HepG2 (cell line): ENCODE results near the gene JOSD2. TPM values are rescaled to one million over a fixed set of nuclear protein-coding genes. Genes with fewer than 3 reads are reported as not detected.

Source experiments
- ASH2L ChIP-seq: fragments of 300-600, 200-600 bp; sonication (generic); IDR thresholded peaks from 2 replicates; pipeline ENCODE4 v1.7.0; 2017; ENCODE audit warnings: low read depth, mild to moderate bottlenecking, moderate library complexity, mixed read lengths, low read length; ENCODE audit not compliant: insufficient read length
- ERF ChIP-seq: IDR thresholded peaks from 2 replicates; pipeline ENCODE4 v1.6.1; 2018; ENCODE audit warnings: missing biosample characterization, missing genetic modification reagents
- FOXO1 ChIP-seq: sonication (generic); formaldehyde crosslinking; IDR thresholded peaks from 2 replicates; pipeline ENCODE4 v1.4.0; 2020; ENCODE audit warnings: missing genetic modification reagents
- GABPB1 ChIP-seq: IDR thresholded peaks from 2 replicates; pipeline ENCODE4 v1.6.1; 2016; ENCODE audit warnings: mild to moderate bottlenecking, missing genetic modification reagents, moderate library complexity, missing compliant biosample characterization
- IKZF1 ChIP-seq: fragments of 450-650 bp; IDR thresholded peaks from 2 replicates; pipeline ENCODE4 v1.7.1; 2016
- MED8 ChIP-seq: sonication (generic); formaldehyde crosslinking; IDR thresholded peaks from 2 replicates; pipeline ENCODE4 v1.8.1; 2023; ENCODE audit warnings: mild to moderate bottlenecking, missing genetic modification reagents; ENCODE audit not compliant: insufficient replicate concordance
- MXI1 ChIP-seq: IDR thresholded peaks from 3 replicates; pipeline ENCODE4 v1.6.1; 2012; ENCODE audit warnings: low read depth, low read length, inconsistent platforms, borderline replicate concordance
- POLR2G ChIP-seq: fragments of 200-400 bp; formaldehyde crosslinking; IDR thresholded peaks from 2 replicates; pipeline ENCODE4 v1.6.1; 2018; ENCODE audit warnings: mild to moderate bottlenecking, low read depth, low read length, moderate library complexity
- RXRB ChIP-seq: IDR thresholded peaks from 2 replicates; pipeline ENCODE4 v1.6.1; 2016; ENCODE audit warnings: borderline replicate concordance, missing genetic modification reagents, missing compliant biosample characterization
- SALL1 ChIP-seq: sonication (generic); formaldehyde crosslinking; IDR thresholded peaks from 2 replicates; pipeline ENCODE4 v1.8.0; 2022; ENCODE audit warnings: mild to moderate bottlenecking, missing genetic modification reagents
- SMC3 ChIP-seq: IDR thresholded peaks from 2 replicates; pipeline ENCODE4 v1.6.1; 2011; ENCODE audit warnings: low read length, improper control_type of control experiment
- ZBTB3 ChIP-seq: sonication (generic); formaldehyde crosslinking; IDR thresholded peaks from 2 replicates; pipeline ENCODE4 v1.4.0; 2020; ENCODE audit warnings: low read depth, mild to moderate bottlenecking, moderate library complexity, missing genetic modification reagents, borderline replicate concordance
- ZBTB7B ChIP-seq: sonication (generic); formaldehyde crosslinking; IDR thresholded peaks from 2 replicates; pipeline ENCODE4 v1.4.0; 2020; ENCODE audit warnings: missing genetic modification reagents
- ZFP36L1 ChIP-seq: sonication (generic); formaldehyde crosslinking; IDR thresholded peaks from 2 replicates; pipeline ENCODE4 v1.8.0; 2022; ENCODE audit warnings: mild to moderate bottlenecking, missing genetic modification reagents, moderate library complexity
- ZNF143 ChIP-seq: sonication (generic); formaldehyde crosslinking; IDR thresholded peaks from 2 replicates; pipeline ENCODE4 v1.4.0; 2020; ENCODE audit warnings: missing genetic modification reagents
- ZNF570 ChIP-seq: sonication (generic); formaldehyde crosslinking; IDR thresholded peaks from 2 replicates; pipeline ENCODE4 v1.4.0; 2020; ENCODE audit warnings: mild to moderate bottlenecking, missing genetic modification reagents, borderline replicate concordance
- polyA plus RNA-seq, 8 experiments: library from polyadenylated mRNA; depleted of rRNA in 3 of 8; stranded (reverse) in 7 of 8; unstranded in 1 of 8; fragments of >200 nt; fragmentation: Illumina TruSeq in 4 of 8; extraction: Trizol in 4 of 8; gene quantifications; 2 replicates each; pipeline versions ENCODE4 v1.2.1 to v1.2.3, GENCODE V29; 2011 to 2016; ENCODE audit warnings: low read depth in 4 of 8, missing spikeins in 1 of 8, mixed read lengths in 1 of 8; ENCODE audit not compliant: insufficient read depth in 1 of 8
- total RNA-seq, 5 experiments: library from RNA; depleted of rRNA; stranded (reverse); fragments of >200 nt; fragmentation: Illumina TruSeq; extraction: Trizol; gene quantifications; 2 replicates each; pipeline ENCODE4 v1.2.3, GENCODE V29; 2016; ENCODE audit warnings: low read depth in 1 of 5
- TF ChIP-seq, protein P1 (sequence below): sonication (generic); formaldehyde crosslinking; IDR thresholded peaks from 2 replicates; pipeline ENCODE4 v1.4.0; 2020; ENCODE audit warnings: missing genetic modification reagents
- TF ChIP-seq, protein P2 (sequence below): IDR thresholded peaks from 2 replicates; pipeline ENCODE4 v1.6.1; 2016; ENCODE audit warnings: missing compliant biosample characterization, missing genetic modification reagents, borderline replicate concordance
- TF ChIP-seq, protein P3 (sequence below): sonication (generic); formaldehyde crosslinking; IDR thresholded peaks from 2 replicates; pipeline ENCODE4 v1.5.1; 2020; ENCODE audit warnings: mild to moderate bottlenecking, missing genetic modification reagents, moderate library complexity
- TF ChIP-seq, protein P4 (sequence below): sonication (generic); formaldehyde crosslinking; IDR thresholded peaks from 2 replicates; pipeline ENCODE4 v1.9.0; 2022; ENCODE audit warnings: missing genetic modification reagents, mild to moderate bottlenecking, borderline replicate concordance

JOSD2 gene
- total and polyA plus RNA-seq, 2 of the 13 experiments (the other 11 are each of a cell fraction or from before 2014, with no cell fraction given) = 2.0 to 4.1 TPM

DNA sequence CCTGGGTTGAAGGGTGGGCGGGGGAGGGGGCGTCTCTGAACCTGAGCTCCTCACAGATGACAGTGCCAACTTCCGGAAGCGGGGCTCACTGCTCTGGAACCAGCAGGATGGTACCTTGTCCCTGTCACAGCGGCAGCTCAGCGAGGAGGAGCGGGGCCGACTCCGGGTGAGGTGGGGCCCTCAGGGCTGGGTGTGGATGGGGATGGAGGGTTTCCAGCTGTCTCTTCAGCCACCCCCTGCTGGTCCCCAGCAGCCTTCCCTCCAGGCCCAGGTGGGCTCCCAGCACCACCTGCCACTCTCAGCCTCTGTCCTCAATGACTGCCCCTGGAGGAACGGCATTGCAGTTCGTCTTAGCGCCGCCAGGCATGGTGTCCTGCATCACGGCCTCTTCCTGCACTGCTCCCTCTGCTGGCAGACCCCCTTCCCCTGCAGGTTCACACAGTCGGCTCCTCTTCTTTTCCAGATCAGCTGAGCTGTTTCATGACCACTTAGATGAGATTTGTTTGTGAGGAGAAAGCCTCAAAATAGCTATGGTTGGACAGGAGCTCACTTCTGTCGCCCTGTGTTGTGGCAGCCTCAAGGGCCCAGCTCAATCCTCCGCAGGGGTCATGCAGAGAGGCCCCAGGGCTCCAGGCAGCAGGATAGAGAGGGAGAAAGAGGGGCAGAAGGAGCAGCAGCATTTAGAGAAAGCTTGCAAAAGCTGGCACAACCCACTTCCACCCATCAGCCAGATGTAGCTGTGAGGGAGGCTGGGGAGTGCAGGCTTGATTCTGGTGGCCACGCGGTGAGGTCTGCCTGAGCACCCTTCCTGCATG lies 31.9 kb downstream of the JOSD2 start (continued):
- TF ChIP-seq ZBTB7B (CRISPR knock-in tag) (0 out of 2 replicates have a peak, but pooled peaks have one; percentile 21), FOXO1 (CRISPR knock-in tag) (0 out of 2 replicates have a peak, but pooled peaks have one; percentile 20), ZFP36L1 (CRISPR knock-in tag) (no peak), SALL1 (peak; percentile 45; the same call in 1 of the 2 replicates), SMC3 (peak; percentile 91), ZNF143 (CRISPR knock-in tag) (no peak), ASH2L (no peak), MXI1 (0 out of 3 replicates have a peak, but pooled peaks have one; percentile 10), MED8 (CRISPR knock-in tag) (no peak), GABPB1 (peak; percentile 39; the same call in 1 of the 2 replicates), ZNF570 (CRISPR knock-in tag) (no peak), IKZF1 (no peak), POLR2G (no peak), RXRB (peak; percentile 31; the same call in 1 of the 2 replicates), ERF (CRISPR knock-in tag) (0 out of 2 replicates have a peak, but pooled peaks have one; percentile 54), ZBTB3 (no peak)
- TF ChIP-seq, protein P1, sequence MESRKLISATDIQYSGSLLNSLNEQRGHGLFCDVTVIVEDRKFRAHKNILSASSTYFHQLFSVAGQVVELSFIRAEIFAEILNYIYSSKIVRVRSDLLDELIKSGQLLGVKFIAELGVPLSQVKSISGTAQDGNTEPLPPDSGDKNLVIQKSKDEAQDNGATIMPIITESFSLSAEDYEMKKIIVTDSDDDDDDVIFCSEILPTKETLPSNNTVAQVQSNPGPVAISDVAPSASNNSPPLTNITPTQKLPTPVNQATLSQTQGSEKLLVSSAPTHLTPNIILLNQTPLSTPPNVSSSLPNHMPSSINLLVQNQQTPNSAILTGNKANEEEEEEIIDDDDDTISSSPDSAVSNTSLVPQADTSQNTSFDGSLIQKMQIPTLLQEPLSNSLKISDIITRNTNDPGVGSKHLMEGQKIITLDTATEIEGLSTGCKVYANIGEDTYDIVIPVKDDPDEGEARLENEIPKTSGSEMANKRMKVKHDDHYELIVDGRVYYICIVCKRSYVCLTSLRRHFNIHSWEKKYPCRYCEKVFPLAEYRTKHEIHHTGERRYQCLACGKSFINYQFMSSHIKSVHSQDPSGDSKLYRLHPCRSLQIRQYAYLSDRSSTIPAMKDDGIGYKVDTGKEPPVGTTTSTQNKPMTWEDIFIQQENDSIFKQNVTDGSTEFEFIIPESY = peak; percentile 65
- TF ChIP-seq, protein P2, sequence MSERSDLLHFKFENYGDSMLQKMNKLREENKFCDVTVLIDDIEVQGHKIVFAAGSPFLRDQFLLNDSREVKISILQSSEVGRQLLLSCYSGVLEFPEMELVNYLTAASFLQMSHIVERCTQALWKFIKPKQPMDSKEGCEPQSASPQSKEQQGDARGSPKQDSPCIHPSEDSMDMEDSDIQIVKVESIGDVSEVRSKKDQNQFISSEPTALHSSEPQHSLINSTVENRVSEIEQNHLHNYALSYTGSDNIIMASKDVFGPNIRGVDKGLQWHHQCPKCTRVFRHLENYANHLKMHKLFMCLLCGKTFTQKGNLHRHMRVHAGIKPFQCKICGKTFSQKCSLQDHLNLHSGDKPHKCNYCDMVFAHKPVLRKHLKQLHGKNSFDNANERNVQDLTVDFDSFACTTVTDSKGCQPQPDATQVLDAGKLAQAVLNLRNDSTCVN (CRISPR knock-in tag) = 0 out of 2 replicates have a peak, but pooled peaks have one; percentile 64
- TF ChIP-seq, protein P3, sequence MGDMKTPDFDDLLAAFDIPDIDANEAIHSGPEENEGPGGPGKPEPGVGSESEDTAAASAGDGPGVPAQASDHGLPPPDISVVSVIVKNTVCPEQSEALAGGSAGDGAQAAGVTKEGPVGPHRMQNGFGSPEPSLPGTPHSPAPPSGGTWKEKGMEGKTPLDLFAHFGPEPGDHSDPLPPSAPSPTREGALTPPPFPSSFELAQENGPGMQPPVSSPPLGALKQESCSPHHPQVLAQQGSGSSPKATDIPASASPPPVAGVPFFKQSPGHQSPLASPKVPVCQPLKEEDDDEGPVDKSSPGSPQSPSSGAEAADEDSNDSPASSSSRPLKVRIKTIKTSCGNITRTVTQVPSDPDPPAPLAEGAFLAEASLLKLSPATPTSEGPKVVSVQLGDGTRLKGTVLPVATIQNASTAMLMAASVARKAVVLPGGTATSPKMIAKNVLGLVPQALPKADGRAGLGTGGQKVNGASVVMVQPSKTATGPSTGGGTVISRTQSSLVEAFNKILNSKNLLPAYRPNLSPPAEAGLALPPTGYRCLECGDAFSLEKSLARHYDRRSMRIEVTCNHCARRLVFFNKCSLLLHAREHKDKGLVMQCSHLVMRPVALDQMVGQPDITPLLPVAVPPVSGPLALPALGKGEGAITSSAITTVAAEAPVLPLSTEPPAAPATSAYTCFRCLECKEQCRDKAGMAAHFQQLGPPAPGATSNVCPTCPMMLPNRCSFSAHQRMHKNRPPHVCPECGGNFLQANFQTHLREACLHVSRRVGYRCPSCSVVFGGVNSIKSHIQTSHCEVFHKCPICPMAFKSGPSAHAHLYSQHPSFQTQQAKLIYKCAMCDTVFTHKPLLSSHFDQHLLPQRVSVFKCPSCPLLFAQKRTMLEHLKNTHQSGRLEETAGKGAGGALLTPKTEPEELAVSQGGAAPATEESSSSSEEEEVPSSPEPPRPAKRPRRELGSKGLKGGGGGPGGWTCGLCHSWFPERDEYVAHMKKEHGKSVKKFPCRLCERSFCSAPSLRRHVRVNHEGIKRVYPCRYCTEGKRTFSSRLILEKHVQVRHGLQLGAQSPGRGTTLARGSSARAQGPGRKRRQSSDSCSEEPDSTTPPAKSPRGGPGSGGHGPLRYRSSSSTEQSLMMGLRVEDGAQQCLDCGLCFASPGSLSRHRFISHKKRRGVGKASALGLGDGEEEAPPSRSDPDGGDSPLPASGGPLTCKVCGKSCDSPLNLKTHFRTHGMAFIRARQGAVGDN (CRISPR knock-in tag) = peak; percentile 38; the same call in 1 of the 2 replicates
- TF ChIP-seq, protein P4, sequence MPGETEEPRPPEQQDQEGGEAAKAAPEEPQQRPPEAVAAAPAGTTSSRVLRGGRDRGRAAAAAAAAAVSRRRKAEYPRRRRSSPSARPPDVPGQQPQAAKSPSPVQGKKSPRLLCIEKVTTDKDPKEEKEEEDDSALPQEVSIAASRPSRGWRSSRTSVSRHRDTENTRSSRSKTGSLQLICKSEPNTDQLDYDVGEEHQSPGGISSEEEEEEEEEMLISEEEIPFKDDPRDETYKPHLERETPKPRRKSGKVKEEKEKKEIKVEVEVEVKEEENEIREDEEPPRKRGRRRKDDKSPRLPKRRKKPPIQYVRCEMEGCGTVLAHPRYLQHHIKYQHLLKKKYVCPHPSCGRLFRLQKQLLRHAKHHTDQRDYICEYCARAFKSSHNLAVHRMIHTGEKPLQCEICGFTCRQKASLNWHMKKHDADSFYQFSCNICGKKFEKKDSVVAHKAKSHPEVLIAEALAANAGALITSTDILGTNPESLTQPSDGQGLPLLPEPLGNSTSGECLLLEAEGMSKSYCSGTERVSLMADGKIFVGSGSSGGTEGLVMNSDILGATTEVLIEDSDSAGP (CRISPR knock-in tag) = 0 out of 2 replicates have a peak, but pooled peaks have one; percentile 25
